Measurements from ENCODE around the gene TMPRSS4.

GRCh38 chr11:118074091-118074685 is 2.7 kb upstream of the TMPRSS4 start:
- no peak for TF ChIP-seq MAFK (IDR thresholded peaks at IDR 0.05; ENCODE audit: low read depth, low read length)
- no peak for TF ChIP-seq CEBPB (IDR thresholded peaks at IDR 0.05; ENCODE audit: low read depth, low read length)
- no peak for TF ChIP-seq CTCF (conservative IDR thresholded peaks at IDR 0.05; ENCODE audit: low read depth, low read length)

Data from IMR-90 (cell line).